Activated CD8-positive, alpha-beta memory T cell treated with anti-CD3 and anti-CD28 coated beads, Interleukin-2, amount 50 U/mL, for 1 hour (primary cell): ENCODE data around the gene METTL21A.
"Not testable (repeated sequence)": the region's sequence is repeated elsewhere in the genome, so short reads cannot be mapped to it uniquely, and the experiment has no call there.

Experiments used
- DNase-seq: peaks from one replicate; pipeline ENCODE4 v3.0.0-alpha.2; 2020; ENCODE audit errors: extremely low read depth

METTL21A gene

GRCh38 chr2:207625014-207625907 is at the start of gene METTL21A:
Gene METTL21A (minus strand): TSS chr2:207625394. CDS start chr2:207624375, 1,019 bp downstream.
- peak; percentile 88 for DNase-seq

GRCh38 chr2:207674826-207675225 is 49.6 kb upstream of the METTL21A start:
- DNase-seq = no peak

GRCh38 chr2:207674266-207674774 is 49.1 kb upstream of the METTL21A start:
- DNase-seq = no peak

GRCh38 chr2:207673431-207673830 is 48.2 kb upstream of the METTL21A start:
- DNase-seq = no peak

GRCh38 chr2:207670887-207671286 is 45.7 kb upstream of the METTL21A start:
- DNase-seq = no peak

GRCh38 chr2:207663870-207664545 is 38.8 kb upstream of the METTL21A start:
- no peak for DNase-seq

- DNase-seq = no peak
These were observed 37.0 kb upstream of the METTL21A start for GRCh38 chr2:207662203-207662602.

- no peak for DNase-seq
These were observed 35.8 kb upstream of the METTL21A start for GRCh38 chr2:207660994-207661393.

GRCh38 chr2:207658156-207658555 is 33.0 kb upstream of the METTL21A start:
- no peak for DNase-seq

- no peak for DNase-seq
These were observed 29.8 kb upstream of the METTL21A start for GRCh38 chr2:207655000-207655399.

GRCh38 chr2:207646582-207646981 is 21.4 kb upstream of the METTL21A start:
- not testable (repeated sequence) for DNase-seq

- no peak for DNase-seq
These were observed 18.7 kb upstream of the METTL21A start for GRCh38 chr2:207643892-207644291.

GRCh38 chr2:207640661-207641060 is 15.5 kb upstream of the METTL21A start:
- no peak for DNase-seq

- no peak for DNase-seq
These were observed 15.0 kb upstream of the METTL21A start for GRCh38 chr2:207640160-207640559.

GRCh38 chr2:207639288-207639687 is 14.1 kb upstream of the METTL21A start:
- DNase-seq = not testable (repeated sequence)

GRCh38 chr2:207635468-207636200 is 10.4 kb upstream of the METTL21A start:
- no peak for DNase-seq

GRCh38 chr2:207633686-207634085 is 8.5 kb upstream of the METTL21A start:
- DNase-seq = no peak

GRCh38 chr2:207632575-207633493 is 7.6 kb upstream of the METTL21A start:
- DNase-seq = no peak

- no peak for DNase-seq
These were observed 5.3 kb upstream of the METTL21A start for GRCh38 chr2:207630491-207630890.

- no peak for DNase-seq
These were observed 4.4 kb upstream of the METTL21A start for GRCh38 chr2:207629553-207629952.
